NCI-H2107 treated with DMSO at 0.1 percent for 48 hours (cell line): ENCODE results near the gene RFNG.
"Not testable (repeated sequence)": the region's sequence is repeated elsewhere in the genome, so short reads cannot be mapped to it uniquely, and the experiment has no call there.

ENCODE experiments used
- DNase-seq: peaks from one replicate; lab custom pipeline; 2025; ENCODE audit not compliant: unreplicated experiment; lab: John Stamatoyannopoulos, UW

Gene RFNG

DNA sequence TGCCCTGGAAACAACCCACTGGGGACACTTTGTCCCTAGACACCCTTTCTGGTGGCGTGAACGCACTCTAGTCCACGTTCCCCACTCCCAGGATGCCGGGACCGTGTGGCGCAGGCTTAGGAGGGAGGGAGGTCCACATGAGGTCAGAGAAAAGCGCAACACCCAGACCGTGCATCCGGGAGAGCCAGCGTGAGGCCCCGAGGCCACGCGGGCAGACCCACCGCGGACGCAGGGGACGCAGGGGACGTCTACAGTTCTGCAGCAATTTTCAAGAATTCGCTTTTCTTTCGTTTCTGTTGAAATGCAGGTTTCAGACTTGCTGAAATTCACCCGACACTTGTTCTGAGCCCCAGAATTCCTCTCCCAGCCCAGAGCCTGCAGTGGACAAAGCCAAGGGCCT, 4.7 kb downstream of the RFNG start:
- no peak for DNase-seq

DNA sequence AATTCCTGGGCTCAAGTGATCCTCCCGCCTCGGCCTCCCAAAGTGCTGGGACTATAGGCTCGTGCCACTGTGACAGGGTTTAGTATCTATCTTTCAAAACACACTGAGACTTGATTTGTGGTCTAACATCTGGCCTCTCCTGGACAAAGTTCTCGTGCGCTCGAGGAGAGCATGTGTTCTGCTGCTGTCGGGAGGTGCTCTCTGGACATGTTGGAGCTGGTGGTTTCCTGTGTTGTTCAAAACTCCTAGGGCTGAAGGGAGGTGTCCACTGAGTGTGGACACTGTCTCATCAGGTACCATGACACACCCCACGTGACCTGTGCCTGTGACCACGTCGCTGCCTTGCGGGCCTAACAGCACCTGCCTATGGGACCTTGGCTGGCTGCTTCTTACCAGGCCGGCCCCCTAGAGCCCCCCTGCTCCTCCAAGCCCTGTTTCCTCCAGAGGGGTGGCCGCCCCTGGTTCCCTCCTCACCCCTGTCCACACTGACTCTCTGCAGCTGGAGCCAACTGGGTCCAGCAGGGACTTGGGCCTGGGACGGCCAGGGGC, 5.6 kb downstream of the RFNG start:
- no peak for DNase-seq

DNA sequence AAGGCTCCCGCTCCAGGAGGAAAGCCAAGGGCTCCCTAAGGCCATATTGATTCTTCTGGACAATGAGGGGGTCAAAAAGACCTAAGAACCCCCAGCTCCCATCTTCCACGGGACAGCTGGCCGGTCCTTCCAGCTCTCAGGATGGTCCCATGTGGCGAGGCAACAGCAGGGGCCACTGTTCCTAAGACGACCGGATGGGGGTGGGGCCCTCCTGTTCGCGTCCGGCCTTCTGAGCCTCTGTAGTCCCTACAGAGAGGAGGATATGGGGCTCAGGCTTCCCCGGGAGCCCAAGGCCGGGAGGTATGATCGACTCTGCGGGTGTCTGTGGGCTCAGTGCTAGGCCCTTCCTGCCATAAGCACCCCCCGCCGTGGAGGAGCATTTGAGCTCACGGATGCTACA, 8.1 kb downstream of the RFNG start:
- no peak for DNase-seq

DNA sequence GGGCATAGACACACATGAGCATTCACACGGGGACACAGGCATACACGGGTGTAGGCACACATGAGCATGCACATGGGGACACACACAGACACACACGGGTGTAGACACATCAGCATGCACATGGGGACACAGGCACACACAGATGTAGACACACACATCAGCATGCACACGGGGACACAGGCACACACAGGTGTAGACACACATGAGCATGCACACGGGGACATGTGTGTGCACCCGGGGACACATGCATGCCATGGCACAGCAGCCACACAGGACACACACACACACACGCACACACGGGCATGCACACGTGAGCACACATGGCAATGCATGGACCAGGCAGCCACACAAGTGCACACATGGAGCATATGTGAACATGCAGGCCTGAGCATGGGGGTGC, 9.0 kb downstream of the RFNG start:
- DNase-seq: no peak

DNA sequence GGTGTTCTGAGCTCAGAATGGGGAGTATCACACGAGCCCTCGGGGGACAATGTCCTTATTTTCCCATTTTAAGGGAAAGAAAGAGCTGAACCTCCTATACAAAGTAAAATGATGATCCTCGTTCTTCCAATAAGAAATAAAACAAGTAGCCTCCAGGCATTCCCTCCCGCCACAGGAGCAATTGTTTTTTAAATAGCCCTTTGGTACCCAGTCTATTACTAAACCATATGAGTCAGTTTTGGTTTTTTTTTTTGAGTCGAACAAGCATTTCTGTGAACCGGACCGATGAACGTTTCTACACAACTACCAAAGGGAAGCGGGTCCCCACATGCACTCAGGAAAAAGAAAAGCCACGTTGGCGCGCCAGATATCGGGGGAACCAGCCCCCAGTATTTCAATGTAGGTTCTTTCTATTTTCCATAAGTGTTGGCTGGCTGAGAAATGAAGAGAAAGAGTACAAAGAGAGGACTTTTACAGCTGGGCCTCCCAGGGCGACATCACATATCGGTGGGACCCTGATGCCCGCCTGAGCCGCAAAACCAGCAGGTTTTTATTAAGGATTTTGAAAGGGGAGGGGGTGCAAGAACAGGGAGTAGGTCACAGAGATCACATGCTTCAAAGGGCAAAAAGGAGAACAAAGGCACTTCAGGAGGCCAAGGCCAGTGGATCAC, 10.3 kb downstream of the RFNG start:
- DNase-seq: no peak

DNA sequence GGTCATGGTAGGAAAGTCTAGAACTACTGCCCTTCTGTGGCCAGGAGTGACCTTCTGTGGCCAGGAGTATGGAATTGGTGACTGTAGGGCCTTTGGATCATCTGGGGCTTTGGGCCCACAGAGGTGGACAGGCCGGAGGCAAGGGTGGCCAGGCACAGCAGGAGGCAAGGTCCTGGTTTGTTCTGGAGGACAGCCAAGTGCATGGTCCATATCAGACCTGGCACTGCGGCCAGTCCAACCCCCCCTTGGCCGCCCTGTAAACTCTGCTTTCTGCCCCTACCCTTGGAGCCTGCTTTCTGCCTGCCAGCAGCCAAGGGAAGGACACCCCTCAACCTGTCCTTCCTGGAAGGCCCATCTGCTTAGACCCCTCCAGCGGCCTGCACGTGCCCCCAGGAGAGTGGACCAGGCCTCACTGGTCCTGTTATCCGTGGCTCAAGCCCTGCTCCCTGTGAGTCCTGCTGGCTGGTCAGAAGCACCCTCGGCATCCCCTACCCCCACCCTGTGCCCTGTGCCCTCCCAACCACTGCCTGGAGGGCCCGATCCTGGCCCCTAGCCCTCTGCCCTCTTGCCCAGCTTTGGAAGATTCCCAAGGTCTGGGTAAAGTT, 11.8 kb downstream of the RFNG start:
- DNase-seq: no peak

DNA sequence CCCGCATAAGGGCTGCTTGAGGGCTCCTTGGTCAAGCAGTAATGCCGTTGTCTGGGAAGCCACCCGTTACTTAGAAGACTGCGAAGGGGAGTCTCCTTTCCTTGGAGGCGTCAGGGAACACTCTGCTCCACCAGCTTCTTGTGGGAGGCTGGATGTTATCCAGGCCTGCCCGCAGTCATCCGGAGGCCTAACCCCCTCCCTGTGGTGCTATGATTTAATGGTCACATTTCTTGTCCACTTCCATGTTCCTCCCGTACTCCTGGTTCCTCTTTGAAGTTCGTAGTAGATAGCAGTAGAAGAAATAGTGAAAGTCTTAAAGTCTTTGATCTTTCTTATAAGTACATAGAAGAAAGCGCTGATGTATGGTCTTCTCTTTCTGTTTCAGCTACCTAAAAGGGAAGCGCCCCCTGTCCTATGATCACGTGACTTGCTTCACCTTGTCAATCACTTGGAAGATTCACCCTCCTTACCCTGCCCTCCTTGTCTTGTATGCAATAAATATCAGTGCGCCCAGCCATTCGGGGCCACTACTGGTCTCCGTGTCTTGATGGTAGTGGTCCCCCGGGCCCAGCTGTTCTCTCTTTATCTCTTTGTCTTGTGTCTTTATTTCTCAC, 12.7 kb downstream of the RFNG start:
- not testable (repeated sequence) for DNase-seq

DNA sequence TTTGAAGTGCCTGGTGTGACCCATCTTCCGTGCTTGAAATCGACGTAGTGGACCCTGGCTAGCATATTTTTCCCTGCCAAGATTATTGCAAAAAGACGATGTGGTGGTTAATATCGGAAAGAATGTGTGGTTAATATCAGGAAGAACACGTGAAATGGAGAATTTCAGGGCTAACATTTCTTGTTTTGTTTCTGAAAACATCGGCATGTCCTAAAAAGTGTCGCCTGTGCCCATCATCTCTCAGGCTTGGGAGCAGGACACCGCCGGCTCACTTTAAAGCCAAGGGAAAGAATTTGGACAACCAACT, 13.8 kb downstream of the RFNG start:
- DNase-seq: no peak

DNA sequence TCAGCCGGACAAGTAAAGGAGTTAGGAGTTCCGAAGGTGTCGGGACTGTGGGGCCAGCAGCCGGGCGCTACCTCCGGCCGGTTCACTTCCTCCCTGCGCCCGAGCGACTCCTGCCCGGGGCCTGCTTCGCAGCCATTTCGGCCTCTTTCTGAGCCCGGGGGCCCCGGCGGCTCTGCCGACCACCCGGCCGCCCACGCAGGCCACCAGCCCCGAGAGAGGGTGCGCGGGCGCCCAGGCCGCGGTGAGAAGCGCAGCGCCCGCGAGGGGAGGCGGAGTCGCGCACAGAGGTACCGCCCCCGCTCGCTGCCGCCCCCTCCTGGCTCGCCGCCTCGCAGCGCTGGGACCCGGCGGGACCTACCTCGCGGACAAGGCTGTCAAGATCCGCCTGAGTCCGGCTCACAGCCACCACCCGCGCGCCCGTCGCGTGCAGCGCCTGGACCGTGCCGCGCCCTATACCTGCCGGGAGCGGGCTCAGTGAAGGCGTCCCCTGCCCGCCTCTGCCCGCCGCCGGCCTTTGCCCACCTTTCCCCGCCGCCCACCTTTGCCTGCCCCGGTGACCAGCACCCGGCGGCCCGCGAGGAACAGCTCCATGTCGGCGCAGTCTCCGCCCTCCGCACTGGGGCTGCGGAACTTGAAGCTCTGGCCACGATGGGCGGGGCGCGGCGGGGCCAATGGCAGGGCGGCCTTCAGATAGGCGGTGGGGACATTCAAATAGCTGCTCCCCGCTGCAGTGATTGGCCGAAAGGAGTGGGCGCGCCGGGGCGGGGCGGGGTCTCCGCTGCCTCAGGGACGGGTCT, 14.3 kb downstream of the RFNG start, which contains the start of gene DCXR:
Gene DCXR (minus strand): TSS at position 606 of the 797 bp plus-strand sequence. CDS start 15 bp downstream, at position 591.
- DNase-seq: peak; percentile 87

DNA sequence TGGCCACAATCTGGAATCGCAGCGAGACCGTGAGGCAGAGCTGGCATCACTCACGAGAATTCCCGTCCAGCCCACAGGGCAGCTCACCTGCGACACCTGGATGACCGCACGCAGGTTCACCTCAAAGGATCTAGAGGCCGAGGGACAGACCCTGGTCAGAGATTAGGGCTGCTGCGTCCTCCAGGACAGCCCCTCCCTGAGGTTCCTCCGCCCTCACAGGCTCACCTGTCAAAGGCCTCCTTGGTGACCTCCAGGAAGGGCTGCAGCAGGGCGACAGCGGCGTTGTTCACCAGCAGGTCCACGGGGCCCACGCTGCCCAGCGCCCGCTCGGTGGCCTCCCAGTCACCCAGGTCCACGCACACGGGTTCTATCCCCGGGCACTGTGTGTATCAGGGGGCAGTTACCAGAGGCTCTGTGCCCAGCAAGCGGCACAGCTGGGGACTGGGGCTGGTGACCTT, 14.9 kb downstream of the RFNG start:
- no peak for DNase-seq

DNA sequence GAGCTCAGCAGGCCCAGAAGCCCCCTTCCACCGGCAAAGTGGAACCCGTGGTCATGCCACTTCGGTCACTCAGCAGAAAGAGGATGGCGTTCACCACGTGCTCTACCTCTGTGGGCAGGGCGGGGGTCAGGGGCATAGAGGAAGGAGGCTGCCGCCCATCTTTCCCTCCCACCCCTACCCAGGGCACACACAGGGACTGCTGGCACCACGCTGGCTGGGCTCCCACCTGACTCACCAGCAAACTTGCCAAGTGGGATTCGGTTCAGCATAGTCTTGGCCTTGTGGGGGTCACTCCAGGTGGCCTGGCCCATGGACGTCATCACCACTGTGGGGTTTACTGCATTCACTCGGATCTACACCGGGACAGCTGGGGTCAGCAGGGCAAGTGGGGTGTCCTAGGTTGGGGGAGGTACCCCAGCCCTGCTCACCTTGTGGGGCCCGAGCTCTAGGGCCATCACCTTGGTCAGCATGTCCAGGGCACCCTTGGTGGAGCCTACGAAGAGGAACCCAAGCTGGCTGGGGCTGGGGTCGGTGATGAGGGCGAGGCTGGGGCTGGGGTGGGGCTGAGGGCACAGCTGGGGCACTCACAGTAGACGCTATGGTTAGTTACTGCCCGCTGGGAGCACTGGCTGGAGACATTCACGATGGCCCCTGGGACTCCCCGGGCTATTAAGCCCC, 15.5 kb downstream of the RFNG start:
- no peak for DNase-seq

DNA sequence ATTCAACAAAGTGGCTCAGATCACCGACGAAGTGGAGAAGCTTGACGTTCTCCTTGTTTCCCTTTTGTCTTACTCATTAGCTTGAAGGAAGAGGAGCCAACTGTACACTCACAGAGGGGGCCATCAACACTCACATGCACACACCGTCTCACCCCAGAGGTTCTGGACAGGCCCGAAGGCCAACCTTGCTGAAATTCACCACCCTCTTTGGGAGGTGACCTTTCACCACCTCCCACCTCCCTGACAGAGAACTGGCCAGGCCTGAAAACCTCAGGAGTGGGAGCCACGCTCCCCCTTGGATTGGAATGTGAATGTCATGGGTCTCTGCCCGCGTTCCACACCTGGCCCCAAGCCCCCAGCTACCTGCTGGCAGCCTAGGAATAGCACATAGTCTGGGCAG, 16.1 kb downstream of the RFNG start:
- DNase-seq: no peak

DNA sequence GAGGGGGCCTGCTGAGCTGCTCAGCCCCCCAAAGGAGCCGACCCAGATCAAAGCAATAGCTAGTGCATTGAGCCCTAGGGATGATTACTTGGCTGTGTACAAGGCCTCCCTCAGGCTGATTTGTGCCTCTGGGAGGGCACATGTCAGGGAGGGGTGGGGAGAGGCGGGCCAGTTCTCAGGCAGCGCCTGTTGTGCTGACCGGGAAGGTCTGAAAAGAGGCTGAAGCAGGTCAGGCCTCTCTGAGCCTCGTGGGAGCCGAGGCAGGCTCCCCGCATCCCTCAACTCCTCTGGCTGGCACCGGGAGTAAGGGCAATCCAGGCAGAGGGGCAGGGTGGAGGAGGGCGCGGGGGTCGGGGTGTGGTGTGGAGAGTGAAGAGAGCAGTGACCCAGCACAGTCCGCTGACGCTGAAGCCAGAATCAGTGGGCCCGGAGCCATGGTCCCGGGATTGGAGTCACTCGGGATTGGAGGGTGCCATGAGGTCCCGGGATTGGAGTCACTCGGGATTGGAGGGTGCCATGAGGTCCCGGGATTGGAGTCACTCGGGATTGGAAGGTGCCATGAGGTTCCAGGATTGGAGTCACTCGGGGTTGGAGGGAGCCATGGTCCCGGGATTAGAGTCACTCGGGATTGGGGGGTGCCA, 17.1 kb downstream of the RFNG start:
- no peak for DNase-seq

DNA sequence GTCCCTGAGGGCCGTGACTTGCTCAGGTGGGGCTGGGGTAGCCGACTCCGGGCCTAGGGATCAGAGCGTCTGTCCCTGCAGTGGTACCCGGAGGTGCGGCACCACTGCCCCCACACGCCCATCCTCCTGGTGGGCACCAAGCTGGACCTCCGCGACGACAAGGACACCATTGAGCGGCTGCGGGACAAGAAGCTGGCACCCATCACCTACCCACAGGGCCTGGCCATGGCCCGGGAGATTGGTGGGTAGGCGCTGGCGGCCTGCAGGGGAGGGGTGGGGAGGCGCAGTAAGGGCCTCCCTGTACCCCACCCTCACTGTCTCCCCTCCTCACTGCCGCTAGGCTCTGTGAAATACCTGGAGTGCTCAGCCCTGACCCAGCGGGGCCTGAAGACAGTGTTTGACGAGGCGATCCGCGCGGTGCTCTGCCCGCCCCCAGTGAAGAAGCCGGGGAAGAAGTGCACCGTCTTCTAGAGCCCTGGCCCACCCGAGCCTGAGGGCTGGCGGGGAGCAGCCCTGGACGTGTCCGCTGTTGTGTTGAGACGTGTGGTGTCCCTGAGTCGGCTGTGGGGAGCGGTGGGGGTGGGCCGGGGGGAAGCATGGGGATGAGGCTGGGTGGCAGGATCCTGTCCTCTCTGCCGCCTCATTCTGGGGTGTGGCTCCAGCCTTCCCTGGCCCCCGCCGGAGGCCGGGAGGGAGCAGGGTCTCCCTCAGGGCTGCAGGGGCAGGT, 18.1 kb downstream of the RFNG start:
- no peak for DNase-seq

DNA sequence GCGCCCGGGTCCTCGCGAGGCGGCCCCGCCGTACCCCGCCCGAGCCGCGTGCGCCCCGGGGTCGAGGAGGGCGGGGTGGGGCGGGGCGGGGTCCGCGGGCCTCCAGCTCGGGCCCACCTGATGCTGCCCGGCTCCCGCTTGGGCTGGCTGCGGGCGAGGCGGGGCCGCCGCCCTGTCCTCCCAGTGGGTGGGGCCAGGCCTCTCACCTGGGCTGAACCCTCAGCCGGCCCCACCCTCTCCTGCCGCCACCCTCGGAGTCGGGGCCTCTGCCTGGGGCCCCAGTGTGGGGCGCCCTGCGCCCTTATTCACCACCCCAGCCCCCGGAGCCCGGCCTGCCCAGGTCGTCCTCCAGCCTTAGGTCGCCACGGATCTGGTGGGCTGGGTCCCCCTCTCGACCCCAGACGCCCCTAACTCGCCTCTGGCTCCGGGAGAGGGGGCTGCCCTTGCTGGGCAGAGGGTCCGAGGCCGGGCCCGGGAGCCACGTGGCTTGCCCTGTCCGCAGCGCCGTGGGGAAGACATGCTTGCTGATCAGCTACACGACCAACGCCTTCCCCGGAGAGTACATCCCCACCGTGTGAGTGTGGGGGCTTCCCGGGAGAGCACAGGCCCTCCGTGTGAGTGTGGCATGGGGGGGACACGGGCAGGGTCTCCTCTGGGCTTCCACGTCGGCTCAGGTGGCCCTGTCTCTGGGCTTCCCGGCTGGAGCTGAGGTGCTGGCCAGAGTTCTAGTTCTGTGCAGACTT, 19.6 kb downstream of the RFNG start:
- DNase-seq: no peak

DNA sequence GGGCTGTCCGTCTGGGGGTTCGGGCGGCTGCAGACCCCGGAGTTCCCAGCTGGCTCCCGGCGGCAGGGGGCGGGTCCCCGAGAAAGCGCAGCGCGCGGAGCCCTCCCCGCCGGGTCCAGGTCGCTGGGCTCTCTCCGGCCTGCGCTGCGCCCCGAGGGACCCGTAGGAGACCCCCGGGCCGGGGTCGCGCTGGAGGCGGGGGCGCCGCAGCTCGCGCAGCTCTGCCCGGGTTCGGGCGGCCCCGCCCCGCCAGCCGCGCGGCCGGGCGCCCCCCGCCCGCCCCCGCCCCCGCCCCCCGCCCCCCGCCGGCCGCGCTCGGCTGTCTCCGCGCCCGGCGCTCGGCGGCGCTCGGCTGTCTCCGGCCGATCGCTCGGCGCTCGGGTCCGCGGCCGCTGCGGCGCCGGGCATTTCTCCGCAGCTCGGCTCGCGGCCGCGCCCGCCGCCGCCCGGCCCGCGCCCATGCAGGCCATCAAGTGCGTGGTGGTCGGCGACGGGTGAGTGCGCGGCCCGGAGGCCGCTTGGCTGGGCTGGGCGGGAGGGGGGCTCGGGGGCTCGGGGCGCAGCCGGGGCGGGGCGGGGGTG, 20.2 kb downstream of the RFNG start, which contains the start of gene RAC3:
Gene RAC3 (plus strand): TSS at position 376 of the 582 bp plus-strand sequence. CDS start 84 bp downstream, at position 460.
- DNase-seq: no peak

DNA sequence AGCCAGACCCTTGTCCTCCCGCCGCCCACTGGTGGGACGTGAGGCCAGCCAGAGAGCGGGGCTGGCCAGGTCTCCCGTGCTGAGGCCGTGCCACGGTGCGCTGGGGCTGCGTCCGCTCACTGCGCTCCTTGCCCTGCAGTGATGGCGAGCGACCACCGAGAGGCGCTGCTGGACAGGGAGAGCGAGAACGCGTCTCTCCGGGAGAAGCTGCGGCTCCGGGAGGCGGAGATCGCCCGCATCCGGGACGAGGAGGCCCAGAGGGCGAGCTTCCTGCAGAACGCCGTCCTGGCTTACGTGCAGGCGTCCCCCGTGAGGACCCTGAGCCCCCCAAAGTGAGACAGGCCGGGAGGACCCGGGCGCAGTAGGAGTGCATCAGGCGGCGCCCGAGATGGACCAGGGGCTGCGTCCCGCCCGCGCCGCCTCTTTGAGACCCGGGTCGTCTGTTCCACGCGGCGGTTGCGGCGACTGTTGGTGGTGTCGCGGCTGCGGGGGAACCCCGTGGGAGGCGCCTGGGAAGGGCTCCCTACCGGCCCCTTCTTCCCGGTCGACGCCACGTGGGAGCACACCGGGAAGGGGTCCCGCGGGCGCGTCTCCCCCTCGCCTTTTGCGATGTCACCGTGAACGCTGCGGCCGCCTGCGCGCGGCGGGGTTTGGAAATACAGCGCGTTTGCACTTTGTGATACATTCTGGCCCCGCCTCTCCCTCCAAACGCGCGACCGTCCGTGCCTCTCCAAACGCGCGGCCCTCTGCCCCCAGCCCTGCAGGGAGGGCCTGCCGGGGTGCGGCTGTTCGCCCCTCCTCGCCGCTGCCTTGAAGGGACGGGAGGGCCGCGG, 20.9 kb downstream of the RFNG start:
- no peak for DNase-seq

DNA sequence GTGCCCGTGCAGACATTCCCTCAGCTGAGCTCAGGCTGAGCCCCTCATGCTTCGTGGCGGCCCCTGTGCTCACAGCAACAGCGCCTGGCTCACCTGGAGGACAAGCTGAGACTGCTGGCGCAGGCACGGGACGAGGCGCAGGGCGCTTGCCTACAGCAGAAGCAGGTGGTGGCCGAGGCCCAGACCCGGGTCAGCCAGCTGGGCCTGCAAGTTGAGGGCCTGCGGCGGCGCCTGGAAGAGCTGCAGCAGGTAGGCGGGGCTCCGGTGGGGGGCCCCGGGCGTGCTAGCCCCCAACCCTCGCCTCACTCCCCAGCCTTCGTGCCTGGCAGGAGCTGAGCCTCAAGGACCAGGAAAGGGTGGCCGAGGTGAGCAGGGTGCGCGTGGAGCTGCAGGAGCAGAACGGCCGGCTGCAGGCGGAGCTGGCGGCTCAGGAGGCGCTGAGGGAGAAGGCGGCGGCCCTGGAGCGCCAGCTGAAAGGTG, 21.6 kb downstream of the RFNG start:
- DNase-seq: no peak
